ENCODE measurements around the gene NAIF1.
"Not testable (repeated sequence)": the region's sequence is repeated elsewhere in the genome, so short reads cannot be mapped to it uniquely, and the experiment has no call there.

The NAIF1 gene

DNA sequence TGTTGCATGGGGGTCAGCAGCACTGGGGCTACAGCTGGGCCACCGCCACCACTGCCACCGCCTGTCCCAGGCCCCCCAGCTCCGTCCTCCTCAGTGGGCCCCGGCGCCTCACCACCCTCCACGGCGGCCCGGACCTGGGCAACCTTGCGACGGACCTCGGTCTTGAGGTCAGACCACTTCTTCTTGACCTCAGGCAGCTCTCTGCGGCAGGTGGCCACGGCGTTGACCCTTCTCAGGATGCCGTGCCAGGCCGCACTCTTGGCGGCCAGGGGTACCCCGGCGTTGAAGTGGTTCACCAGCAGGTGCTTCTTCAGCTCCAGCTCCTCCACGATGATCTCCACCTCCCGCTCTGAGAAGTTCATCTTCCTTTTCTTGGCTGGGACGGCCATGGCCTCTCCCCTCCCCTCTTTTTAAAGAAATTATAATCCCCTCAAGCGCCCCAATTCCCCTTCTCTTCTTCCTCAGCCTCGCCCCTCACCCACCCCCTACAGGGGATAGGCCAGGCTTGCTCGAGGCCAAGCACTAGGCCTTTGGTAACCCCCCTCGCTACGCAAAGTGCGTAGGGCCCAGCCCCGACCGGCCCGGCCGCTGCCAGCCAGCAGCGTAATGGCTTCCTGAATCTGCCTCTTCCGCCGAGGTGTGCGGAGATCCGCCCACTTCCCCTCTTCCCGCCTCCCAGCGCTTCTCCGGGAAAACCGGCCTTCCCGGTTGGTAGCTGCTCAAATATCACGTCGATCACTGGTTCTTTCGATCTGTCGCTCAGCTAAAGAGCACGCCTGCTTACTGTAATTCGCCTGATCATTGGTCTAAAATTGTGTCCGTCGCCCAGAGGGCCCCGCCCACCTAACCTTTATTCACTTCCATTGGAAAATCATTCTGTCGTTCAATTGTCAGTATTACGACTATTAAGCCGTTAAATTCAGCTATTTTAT lies at the start of gene NAIF1:
TSS of gene NAIF1 (minus strand) at position 608 of the 932 bp plus-strand sequence. CDS start at position 389, 219 bp downstream.
- intact Hi-C loops (cut with DNase I), result loop anchor here (10.0 kb wide), 1 partner anchor 122 kb away; no protein-coding TSS in a partner anchor
- DNase-seq, result peak; percentile 93 to 100 (median 98)

GRCh38 chr9:128116104-128117083 lies 49.3 kb upstream of the NAIF1 start:
- intact Hi-C loops (cut with DNase I), result loop anchor here (10.0 kb wide), 1 partner anchor 172 kb away; no protein-coding TSS in a partner anchor
- peak in 3 of 42 donors; percentile 4 to 15 (median 5) for DNase-seq

- intact Hi-C loops (cut with DNase I), result loop anchor here (10.0 kb wide), 1 partner anchor 171 kb away; no protein-coding TSS in a partner anchor
- DNase-seq, result peak in 4 of 42 donors; percentile 0 to 16 (median 4)
Measured at GRCh38 chr9:128115187-128116103, 48.3 kb upstream of the NAIF1 start.

- DNase-seq, result peak in 3 of 42 donors; percentile 1 to 14 (median 3)
- intact Hi-C loops (cut with DNase I), result loop anchor here (10.0 kb wide), 1 partner anchor 170 kb away; no protein-coding TSS in a partner anchor
Measured at GRCh38 chr9:128114326-128115186, 47.4 kb upstream of the NAIF1 start.

DNA sequence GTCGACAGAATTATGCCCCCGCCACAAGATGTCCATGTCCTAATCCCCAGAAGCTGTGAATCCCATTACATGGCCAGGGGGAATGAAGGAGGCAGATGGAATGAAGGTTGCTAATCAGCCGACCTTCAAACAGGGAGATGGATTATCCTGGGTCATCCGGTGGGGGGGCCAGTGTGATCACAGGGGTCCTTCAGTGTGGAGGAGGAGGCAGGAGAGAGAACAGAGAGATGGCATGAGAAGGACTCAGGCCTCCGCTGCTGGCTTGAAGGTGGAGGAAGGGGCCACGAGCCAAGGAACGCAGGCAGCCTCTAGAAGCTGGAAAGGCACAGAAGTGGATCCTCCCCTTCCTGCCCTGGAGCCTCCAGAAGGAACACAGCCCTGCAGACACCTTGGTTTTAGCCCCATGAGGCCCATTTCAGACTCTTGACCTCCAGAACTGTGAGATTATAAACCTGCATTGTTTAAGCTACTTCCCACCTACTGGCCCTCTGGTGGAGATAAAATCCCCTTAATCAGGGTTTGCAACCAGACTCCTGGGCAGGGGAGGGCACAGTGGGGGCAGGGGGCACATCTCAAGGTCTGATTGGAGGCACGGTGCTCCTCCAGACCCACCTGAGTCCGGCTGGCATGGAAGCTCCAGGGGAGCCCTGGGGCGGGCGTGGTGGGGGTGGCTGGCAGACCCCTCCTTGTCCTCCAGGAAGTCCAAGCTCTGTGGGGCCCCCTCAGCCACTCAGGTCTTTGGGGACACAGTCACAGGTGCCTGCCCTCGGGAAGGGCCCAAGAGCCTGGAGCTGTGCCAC lies 46.6 kb upstream of the NAIF1 start:
- peak in 1 of 42 donors; percentile 12 for DNase-seq
- intact Hi-C loops (cut with DNase I), result loop anchor here (10.0 kb wide), 1 partner anchor 169 kb away; no protein-coding TSS in a partner anchor

GRCh38 chr9:128111726-128112125 lies 44.6 kb upstream of the NAIF1 start:
- intact Hi-C loops (cut with DNase I), result loop anchor here (10.0 kb wide), 1 partner anchor 167 kb away; no protein-coding TSS in a partner anchor
- DNase-seq, result not testable (repeated sequence)

GRCh38 chr9:128109050-128109709 lies 42.1 kb upstream of the NAIF1 start:
- peak in 4 of 42 donors; percentile 15 to 56 (median 50) for DNase-seq
- intact Hi-C loops (cut with DNase I), result no loop called here

- peak in 1 of 42 donors; percentile 55 for DNase-seq
- intact Hi-C loops (cut with DNase I), result no loop called here
Measured at GRCh38 chr9:128108269-128109049, 41.3 kb upstream of the NAIF1 start.

GRCh38 chr9:128107468-128108268 lies 40.5 kb upstream of the NAIF1 start:
- peak in 3 of 42 donors; percentile 24 to 53 (median 46) for DNase-seq

DNA sequence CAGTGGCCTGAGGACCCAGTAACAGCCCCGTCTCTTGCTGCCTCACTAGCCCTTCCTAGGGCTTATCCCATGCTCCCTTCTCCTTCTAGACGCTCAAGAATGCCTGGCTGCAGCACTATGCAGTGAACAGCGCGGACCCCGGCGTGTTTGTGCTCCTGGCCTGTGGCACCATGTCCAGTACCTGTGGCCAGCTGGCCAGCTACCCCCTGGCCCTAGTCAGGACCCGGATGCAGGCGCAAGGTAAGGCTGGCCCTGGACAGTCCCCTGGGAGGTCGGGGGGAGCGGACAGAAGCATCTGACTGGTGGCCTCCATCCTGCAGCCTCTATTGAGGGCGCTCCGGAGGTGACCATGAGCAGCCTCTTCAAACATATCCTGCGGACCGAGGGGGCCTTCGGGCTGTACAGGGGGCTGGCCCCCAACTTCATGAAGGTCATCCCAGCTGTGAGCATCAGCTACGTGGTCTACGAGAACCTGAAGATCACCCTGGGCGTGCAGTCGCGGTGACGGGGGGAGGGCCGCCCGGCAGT lies 39.9 kb upstream of the NAIF1 start:
- intact Hi-C loops (cut with DNase I), result no loop called here
- no peak for DNase-seq

More at GRCh38 chr9:128107468-128108268, 40.5 kb upstream of the NAIF1 start:
- intact Hi-C loops (cut with DNase I), result no loop called here

DNA sequence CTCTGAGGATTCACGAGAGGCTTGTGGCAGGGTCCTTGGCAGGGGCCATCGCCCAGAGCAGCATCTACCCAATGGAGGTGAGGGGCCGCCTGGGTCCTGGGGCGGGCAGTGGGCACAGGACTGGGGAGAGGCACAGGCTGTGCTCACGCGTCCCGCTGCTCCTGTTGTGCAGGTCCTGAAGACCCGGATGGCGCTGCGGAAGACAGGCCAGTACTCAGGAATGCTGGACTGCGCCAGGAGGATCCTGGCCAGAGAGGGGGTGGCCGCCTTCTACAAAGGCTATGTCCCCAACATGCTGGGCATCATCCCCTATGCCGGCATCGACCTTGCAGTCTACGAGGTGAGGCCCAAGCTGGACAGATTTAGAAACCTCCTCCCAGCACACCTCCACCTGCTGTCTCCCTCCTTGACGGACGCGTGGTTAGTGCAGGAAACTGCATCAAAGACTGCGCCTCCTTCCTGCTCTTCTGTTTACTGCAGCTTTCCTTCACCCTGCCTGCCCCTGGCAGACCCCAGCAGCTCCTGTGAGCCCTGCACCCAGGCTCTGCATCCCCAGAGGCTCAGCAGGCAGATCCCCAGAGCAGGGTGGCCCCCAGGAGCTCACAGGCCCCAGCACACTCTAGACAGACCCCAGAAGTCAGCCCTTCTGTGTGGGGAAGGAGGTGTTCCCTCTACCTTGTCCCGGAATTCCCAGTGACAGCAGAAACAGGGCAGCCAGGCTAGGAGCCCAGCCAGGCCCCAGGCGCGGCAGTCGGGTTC lies 39.2 kb upstream of the NAIF1 start:
- DNase-seq, result no peak
- intact Hi-C loops (cut with DNase I), result no loop called here

DNA sequence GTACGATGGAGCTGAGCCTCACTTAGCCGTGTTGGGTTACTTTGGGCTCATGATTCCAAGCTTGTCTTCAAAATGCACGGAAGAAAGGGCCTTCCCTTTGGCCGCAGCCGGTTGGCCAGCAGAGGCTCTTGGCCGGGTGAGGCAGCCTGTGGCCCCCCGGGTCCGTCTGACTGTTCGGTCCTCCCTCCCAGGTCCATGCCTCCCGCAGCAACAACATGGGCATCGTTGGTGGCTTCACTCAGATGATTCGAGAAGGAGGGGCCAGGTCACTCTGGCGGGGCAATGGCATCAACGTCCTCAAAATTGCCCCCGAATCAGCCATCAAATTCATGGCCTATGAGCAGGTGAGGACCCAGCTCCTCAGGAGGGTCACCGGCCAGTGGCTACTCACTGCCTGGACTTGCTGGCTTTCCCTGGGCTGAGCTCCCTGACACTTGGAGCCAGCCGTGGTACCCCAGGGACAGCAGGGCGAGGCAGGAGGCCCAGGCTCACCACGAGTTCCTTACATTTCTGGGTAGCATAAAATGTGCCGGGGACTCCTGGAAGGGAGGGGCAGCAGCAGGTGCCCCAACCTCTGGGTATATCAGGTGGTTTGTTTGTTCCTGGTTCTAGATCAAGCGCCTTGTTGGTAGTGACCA lies 38.5 kb upstream of the NAIF1 start:
- intact Hi-C loops (cut with DNase I), result no loop called here
- no peak for DNase-seq

Measured in head of caudate nucleus (tissue), 42 donors.